ENCODE results near the gene MEN1.

DNA sequence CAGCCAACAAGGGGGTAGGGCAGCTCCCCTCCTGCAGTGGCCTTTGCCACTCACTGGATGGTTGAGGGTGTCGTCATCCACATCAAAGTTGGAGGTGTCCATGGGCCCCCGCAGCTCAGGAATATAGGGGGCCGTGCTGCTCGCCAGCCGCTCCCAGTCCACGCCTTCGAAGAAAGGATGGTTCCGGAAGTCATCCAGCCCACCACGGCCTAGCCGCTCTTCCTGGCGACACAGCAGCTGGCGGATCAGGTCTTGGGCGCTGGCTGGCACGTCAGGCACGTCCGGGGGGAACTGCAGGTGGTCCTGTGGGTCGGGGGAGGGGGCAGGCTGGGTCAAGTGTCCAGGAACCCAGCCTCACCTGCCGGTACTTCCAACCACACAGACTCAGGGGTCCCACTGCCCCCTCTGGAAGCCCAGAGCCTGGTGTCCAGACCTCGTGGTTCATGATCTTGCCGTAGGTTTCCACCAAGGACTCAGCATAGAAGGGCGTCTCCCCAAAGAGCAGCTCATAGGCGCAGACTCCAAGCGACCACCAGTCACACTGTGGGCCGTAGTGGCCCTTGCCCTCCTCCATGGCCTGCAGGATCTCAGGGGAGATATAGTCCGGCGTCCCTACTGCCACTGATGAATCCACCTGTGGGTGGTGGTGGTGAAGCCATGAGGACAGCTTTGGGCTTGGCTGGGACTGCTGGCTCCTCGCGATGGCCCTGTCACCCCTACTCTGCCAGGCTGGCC is 28.4 kb upstream of the MEN1 start:
- no peak for TF ChIP-seq EP300 (IDR thresholded peaks at IDR 0.05)
- TF ChIP-seq, protein P1, sequence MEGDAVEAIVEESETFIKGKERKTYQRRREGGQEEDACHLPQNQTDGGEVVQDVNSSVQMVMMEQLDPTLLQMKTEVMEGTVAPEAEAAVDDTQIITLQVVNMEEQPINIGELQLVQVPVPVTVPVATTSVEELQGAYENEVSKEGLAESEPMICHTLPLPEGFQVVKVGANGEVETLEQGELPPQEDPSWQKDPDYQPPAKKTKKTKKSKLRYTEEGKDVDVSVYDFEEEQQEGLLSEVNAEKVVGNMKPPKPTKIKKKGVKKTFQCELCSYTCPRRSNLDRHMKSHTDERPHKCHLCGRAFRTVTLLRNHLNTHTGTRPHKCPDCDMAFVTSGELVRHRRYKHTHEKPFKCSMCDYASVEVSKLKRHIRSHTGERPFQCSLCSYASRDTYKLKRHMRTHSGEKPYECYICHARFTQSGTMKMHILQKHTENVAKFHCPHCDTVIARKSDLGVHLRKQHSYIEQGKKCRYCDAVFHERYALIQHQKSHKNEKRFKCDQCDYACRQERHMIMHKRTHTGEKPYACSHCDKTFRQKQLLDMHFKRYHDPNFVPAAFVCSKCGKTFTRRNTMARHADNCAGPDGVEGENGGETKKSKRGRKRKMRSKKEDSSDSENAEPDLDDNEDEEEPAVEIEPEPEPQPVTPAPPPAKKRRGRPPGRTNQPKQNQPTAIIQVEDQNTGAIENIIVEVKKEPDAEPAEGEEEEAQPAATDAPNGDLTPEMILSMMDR (IDR thresholded peaks at IDR 0.05): no peak
- TF ChIP-seq POLR2AphosphoS5 (IDR thresholded peaks at IDR 0.05): no peak

Measured in upper lobe of left lung (tissue), 4 donors.